Ovary (tissue), 9 donors: ENCODE data around the gene TTLL11. TPM values are rescaled to one million over a fixed set of nuclear protein-coding genes. Genes with fewer than 3 reads are reported as not detected.

Experiments used
- DNase-seq, 5 donors: peaks; one replicate each; pipeline ENCODE4 v3.0.0-alpha.2; 2019 to 2020
- H3K27ac ChIP-seq, 2 donors: fragments of 200-600 bp; one replicate each; pipeline versions ENCODE4 v1.5.1 to v1.8.0; 2019 to 2022
- H3K27me3 ChIP-seq: fragments of 200-600 bp; one replicate; pipeline ENCODE4 v1.8.0; 2022
- H3K36me3 ChIP-seq: fragments of 200-600 bp; sonication (generic); one replicate; pipeline ENCODE4 v1.5.1; 2019
- H3K4me1 ChIP-seq: one replicate; pipeline ENCODE4 v1.8.1; 2013; ENCODE audit warnings: mild to moderate bottlenecking, moderate library complexity; ENCODE audit not compliant: insufficient read depth
- H3K4me3 ChIP-seq: fragments of 200-600 bp; sonication (generic); one replicate; pipeline ENCODE4 v1.5.1; 2017
- H3K9me3 ChIP-seq, 2 donors: fragments of 200-600 bp in 1 of 2; sonication (generic) in 1 of 2; one replicate each; pipeline versions ENCODE4 v1.5.1 to v1.8.1; 2013 to 2019; ENCODE audit warnings: mild to moderate bottlenecking in 1 of 2, moderate library complexity in 1 of 2
- EP300 ChIP-seq: sonication (generic); formaldehyde crosslinking; IDR thresholded peaks from one replicate; pipeline ENCODE4 v1.6.1; 2017; ENCODE audit warnings: antibody characterized with exemption
- POLR2A ChIP-seq: fragments of 450-650 bp; IDR thresholded peaks from one replicate; pipeline ENCODE4 v1.6.1; 2017; ENCODE audit warnings: antibody characterized with exemption, mild to moderate bottlenecking, moderate library complexity
- WGBS, 3 donors: extraction: QIAGEN DNeasy Blood & Tissue Kit in 1 of 3; methylation state at CpG; one replicate each; pipeline versions ENCODE4 v1.1.5 to v1.1.7; 2013 to 2017; 5-methylcytosine and 5-hydroxymethylcytosine counted together
- intact Hi-C, 4 donors: fragments of 100-400 bp; cut with DNase I; formaldehyde crosslinking; loops; one replicate each; pipeline versions ENCODE4 v1.11.0 to v1.15.1; 2022 to 2023
- polyA plus RNA-seq, 2 donors: library from polyadenylated mRNA; stranded (reverse); fragments of 200-250 nt in 1 of 2; fragments of 350-450 nt in 1 of 2; fragmentation: Illumina TruSeq in 1 of 2; extraction: RNeasy Lipid Tissue Mini Kit (QIAGEN cat#74804) in 1 of 2; gene quantifications; one replicate each; pipeline ENCODE4 v1.2.3, GENCODE V29; 2013 to 2014
- total RNA-seq, 7 donors: library from RNA; depleted of rRNA in 2 of 7; stranded (reverse); fragments of >200 nt in 2 of 7; fragmentation: NEBNext Ultra II Directional in 3 of 7; extraction: Animal tissue kit (Norgen Biotek cat#: 25700) in 3 of 7; gene quantifications; one replicate each; pipeline versions ENCODE4 v1.1.0 to v1.2.4, GENCODE V29; 2016 to 2023
- TF ChIP-seq, protein P1 (sequence below), 3 donors: fragments of 450-650 bp in 2 of 3; fragments of 200-600 bp in 1 of 3; IDR thresholded peaks; one replicate each; pipeline versions ENCODE4 v1.5.1 to v1.8.0; 2016 to 2022; ENCODE audit warnings: antibody characterized with exemption in 3 of 3, mild to moderate bottlenecking in 1 of 3
- donor health status: DM: no; HTN: no; CAD: no; lungs with moderate emphysema.
- donor health status: DM: no; HTN: no; CAD: no.
- donor health status: Bipolar disorder and iron deficiency.
- donor health status: DM: yes; HTN: yes; CAD: no.
- donor health status: DM: no; HTN: no; CAD: no.
- donor health status: DM: yes; HTN: yes; CAD: no.

Gene TTLL11
- total and polyA plus RNA-seq, 9 donors, result 6.1 to 13.5 (median 9.2) TPM

DNA sequence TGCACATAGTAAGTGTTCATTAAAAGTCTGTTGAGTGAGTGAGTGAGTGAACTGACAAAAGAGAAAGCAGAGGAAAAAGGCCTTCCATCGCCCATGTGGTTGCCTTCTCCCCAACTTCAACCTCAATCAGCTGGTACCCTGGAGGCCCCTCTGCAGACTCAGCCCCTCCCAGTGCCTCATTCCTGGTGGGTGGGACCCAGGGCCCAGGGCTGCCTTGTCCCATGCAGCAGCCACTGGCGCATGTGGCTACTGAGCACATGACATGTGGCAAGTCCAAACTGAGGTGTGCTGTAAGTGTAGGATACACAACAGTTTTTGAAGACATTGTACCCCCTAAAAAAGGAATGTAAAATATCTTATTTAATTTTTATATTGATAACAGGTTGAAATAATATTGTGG lies 36.9 kb upstream of the TTLL11 start:
- no peak for TF ChIP-seq EP300
- no peak for TF ChIP-seq POLR2A
- TF ChIP-seq, protein P1, sequence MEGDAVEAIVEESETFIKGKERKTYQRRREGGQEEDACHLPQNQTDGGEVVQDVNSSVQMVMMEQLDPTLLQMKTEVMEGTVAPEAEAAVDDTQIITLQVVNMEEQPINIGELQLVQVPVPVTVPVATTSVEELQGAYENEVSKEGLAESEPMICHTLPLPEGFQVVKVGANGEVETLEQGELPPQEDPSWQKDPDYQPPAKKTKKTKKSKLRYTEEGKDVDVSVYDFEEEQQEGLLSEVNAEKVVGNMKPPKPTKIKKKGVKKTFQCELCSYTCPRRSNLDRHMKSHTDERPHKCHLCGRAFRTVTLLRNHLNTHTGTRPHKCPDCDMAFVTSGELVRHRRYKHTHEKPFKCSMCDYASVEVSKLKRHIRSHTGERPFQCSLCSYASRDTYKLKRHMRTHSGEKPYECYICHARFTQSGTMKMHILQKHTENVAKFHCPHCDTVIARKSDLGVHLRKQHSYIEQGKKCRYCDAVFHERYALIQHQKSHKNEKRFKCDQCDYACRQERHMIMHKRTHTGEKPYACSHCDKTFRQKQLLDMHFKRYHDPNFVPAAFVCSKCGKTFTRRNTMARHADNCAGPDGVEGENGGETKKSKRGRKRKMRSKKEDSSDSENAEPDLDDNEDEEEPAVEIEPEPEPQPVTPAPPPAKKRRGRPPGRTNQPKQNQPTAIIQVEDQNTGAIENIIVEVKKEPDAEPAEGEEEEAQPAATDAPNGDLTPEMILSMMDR (IDR thresholded peaks at IDR 0.05), result no peak
- H3K27me3 ChIP-seq, result no peaks in the 10 kb centered on the region
- H3K9me3 ChIP-seq, result no peaks in the 10 kb centered on the region
- no peak overlapping the region for H3K4me3 ChIP-seq
- H3K27ac ChIP-seq, result no peak overlapping the region
- intact Hi-C loops, result loop anchor here in 3 of 4 donors (5.0 to 10.0 kb wide), 5 partner anchors 222 to 675 kb away; partner anchors contain the start of gene OR1K1 (in 1 of the 3)
- WGBS, 3 donors, result 88 to 91% (median 89%) methylated on average over 2 of the region's 2 CpGs
- DNase-seq, result no peak
- H3K36me3 ChIP-seq, result no peaks in the 10 kb centered on the region
- peaks cover 1% of the 10 kb centered on the region for H3K4me1 ChIP-seq

DNA sequence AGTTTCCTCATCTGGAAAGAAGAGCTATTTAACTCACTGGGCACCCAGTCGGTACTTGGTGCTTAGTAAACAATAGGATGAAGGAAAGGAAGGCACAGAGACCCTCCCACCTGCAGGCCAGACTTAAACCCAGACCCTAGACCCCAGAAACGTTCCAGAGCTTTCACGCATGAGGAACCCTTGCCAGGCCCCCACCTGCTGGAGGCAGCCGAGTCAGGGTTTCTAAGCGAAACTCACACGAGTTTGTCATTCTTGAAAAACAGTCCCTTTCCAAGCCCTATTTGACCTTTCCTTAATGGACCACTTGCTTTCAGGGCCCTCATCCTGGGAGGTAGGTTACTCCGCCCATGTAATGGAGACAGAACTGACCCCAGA lies 35.8 kb upstream of the TTLL11 start:
- no peaks in the 10 kb centered on the region for H3K36me3 ChIP-seq
- H3K4me1 ChIP-seq, result no peaks in the 10 kb centered on the region
- H3K4me3 ChIP-seq, result no peak overlapping the region
- no peak overlapping the region for H3K27ac ChIP-seq
- TF ChIP-seq, protein P1 (IDR thresholded peaks at IDR 0.05), result no peak
- no peak for TF ChIP-seq POLR2A
- TF ChIP-seq EP300, result no peak
- intact Hi-C loops, result loop anchor here in 3 of 4 donors (5.0 to 10.0 kb wide), 5 partner anchors 223 to 676 kb away; partner anchors contain the start of gene OR1K1 (in 1 of the 3)
- DNase-seq, result no peak
- no peaks in the 10 kb centered on the region for H3K9me3 ChIP-seq
- no peaks in the 10 kb centered on the region for H3K27me3 ChIP-seq
- 72 to 83% (median 72%) methylated on average over 7 of the region's 7 CpGs for WGBS, 3 donors

DNA sequence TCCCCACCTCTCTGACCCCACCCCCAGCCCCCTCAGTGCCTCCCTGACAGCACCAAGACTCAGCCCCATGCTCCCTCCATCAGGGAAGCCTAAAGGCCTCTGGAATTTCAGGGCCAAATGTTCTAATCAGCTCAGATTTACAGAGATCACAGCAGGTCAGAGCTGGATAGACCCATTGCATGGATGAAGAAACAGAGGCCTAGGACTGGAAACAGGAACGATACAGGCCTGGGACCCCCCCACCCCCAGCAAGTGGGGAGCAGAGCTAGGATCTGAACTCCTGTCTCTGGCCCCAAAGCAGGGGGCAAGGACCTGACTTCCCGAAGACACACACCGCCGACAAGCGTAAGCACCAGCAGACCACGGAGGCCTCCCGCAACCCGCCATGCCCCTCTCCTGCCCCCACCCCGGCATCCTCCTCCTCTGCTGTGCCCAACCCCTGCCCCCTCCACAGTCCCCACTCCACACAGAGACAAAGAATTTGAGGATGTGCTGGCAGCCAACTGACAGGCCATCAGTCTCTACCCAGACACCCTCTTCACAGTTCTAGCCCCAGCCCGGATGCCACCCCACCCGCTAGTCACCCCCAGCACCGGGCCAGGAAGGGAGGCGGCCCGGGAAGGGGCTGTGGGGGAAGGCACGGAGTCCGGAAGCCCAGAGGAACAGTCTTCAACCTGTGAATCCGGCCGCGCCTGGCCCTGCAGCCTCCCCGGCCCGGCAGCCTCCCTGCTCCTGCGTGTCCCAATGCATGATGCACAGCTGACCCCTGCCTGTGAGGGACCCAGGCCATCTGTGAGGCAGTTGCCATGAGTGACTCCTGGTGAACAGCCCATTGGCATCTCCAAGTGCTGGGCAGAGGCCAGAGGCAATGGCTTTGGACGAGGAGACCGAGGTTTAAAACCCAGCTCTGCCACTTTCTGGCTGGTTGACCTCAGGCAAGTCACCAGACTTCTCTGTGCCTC lies 35.2 kb upstream of the TTLL11 start:
- Histone ChIP-seq H3K4me1 (no peaks in the 10 kb centered on the region), H3K27ac (no peak overlapping the region), H3K9me3 (no peaks in the 10 kb centered on the region), H3K36me3 (no peaks in the 10 kb centered on the region), H3K27me3 (no peaks in the 10 kb centered on the region), H3K4me3 (no peak overlapping the region)
- DNase-seq, result peak in 1 of 5 donors; percentile 32
- WGBS, 3 donors, result 77 to 80% (median 79%) methylated on average over 20 to 24 of the region's 24 CpGs
- intact Hi-C loops, result loop anchor here in 3 of 4 donors (5.0 to 10.0 kb wide), 5 partner anchors 224 to 677 kb away; partner anchors contain the start of gene OR1K1 (in 1 of the 3)
- TF ChIP-seq, protein P1 (IDR thresholded peaks at IDR 0.05), result no peak
- TF ChIP-seq POLR2A (no peak), EP300 (no peak)

DNA sequence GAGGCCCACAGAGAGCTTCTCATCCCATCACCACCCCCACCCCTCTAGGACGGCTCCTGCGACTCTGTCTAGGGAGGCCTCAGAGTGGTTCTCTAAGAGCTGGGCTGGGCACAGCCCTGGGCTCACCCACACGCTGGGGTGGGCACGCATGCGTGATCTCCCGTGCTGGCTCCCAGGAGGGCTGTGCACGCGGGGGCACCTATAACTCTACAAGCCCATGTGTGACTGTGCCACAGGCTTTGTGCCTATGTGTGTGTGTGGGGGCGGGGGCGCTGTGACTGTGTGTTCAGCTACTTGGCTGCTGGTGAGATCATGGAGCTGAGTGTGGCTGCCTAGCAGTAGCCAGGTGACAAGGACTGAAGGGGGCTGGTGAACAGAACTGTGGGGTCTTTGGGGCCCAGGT lies 34.3 kb upstream of the TTLL11 start:
- intact Hi-C loops, result loop anchor here in 3 of 4 donors (5.0 to 10.0 kb wide), 5 partner anchors 225 to 677 kb away; partner anchors contain the start of gene OR1K1 (in 1 of the 3)
- TF ChIP-seq, protein P1 (IDR thresholded peaks at IDR 0.05), result no peak
- TF ChIP-seq POLR2A (no peak), EP300 (no peak)
- no peaks in the 10 kb centered on the region for H3K9me3 ChIP-seq
- H3K27ac ChIP-seq, result no peak overlapping the region
- no peaks in the 10 kb centered on the region for H3K27me3 ChIP-seq
- H3K36me3 ChIP-seq, result no peaks in the 10 kb centered on the region
- 64 to 81% (median 70%) methylated on average over 9 to 10 of the region's 10 CpGs for WGBS, 3 donors
- H3K4me3 ChIP-seq, result no peak overlapping the region
- no peak for DNase-seq
- no peaks in the 10 kb centered on the region for H3K4me1 ChIP-seq
